ENCODE results near the gene NUDT16L1. TPM values are rescaled to one million over a fixed set of nuclear protein-coding genes. Genes with fewer than 3 reads are reported as not detected.

Gene NUDT16L1
- total and polyA plus RNA-seq, 2 of the 13 experiments (the other 11 are each of a cell fraction or from before 2014, with no cell fraction given): 28.0 to 40.5 TPM

DNA sequence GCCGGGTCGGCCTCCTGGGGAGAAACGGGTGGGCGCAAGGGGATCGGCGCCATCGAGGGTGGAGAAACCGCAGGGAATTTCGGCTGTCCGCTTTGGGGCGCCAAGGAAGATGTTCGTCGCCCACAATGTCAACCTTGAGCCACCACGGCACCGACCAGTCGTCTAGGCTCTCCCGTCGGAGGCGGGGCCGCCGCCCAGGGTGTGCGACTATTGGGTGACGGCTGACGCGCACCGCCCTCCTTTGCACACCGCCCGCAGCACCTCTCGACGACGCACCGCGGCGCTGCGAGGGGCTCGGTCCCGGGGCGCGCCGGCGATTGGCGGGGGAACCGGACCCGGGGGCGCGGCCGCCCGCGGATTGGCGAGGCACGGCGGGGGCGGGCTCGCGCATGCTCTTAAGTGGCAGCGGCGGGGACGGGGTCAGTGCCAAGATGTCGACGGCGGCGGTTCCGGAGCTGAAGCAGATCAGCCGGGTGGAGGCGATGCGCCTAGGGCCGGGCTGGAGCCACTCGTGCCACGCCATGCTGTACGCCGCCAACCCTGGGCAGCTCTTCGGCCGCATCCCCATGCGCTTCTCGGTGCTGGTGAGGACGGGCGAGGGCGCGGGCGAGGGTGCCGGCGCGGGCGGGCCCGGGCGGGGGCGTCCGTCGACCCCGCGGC, at the start of gene NUDT16L1 (continued):
- TF ChIP-seq ZNF431 (CRISPR knock-in tag; IDR thresholded peaks at IDR 0.05; ENCODE audit: borderline replicate concordance, low read depth): peak; percentile 33; the same call in 1 of the 2 replicates
- TF ChIP-seq ZFP62 (CRISPR knock-in tag; IDR thresholded peaks at IDR 0.05): no peak
- TF ChIP-seq, protein P1, sequence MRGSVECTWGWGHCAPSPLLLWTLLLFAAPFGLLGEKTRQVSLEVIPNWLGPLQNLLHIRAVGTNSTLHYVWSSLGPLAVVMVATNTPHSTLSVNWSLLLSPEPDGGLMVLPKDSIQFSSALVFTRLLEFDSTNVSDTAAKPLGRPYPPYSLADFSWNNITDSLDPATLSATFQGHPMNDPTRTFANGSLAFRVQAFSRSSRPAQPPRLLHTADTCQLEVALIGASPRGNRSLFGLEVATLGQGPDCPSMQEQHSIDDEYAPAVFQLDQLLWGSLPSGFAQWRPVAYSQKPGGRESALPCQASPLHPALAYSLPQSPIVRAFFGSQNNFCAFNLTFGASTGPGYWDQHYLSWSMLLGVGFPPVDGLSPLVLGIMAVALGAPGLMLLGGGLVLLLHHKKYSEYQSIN (CRISPR knock-in tag; IDR thresholded peaks at IDR 0.05; ENCODE audit: borderline replicate concordance): no peak
- TF ChIP-seq BHLHE40 (IDR thresholded peaks at IDR 0.05; ENCODE audit: low read length): no peak
- no peak; the same call in 1 of the 2 replicates for TF ChIP-seq NCOR1 (IDR thresholded peaks at IDR 0.05; ENCODE audit: borderline replicate concordance, low read length)
- TF ChIP-seq, protein P2, sequence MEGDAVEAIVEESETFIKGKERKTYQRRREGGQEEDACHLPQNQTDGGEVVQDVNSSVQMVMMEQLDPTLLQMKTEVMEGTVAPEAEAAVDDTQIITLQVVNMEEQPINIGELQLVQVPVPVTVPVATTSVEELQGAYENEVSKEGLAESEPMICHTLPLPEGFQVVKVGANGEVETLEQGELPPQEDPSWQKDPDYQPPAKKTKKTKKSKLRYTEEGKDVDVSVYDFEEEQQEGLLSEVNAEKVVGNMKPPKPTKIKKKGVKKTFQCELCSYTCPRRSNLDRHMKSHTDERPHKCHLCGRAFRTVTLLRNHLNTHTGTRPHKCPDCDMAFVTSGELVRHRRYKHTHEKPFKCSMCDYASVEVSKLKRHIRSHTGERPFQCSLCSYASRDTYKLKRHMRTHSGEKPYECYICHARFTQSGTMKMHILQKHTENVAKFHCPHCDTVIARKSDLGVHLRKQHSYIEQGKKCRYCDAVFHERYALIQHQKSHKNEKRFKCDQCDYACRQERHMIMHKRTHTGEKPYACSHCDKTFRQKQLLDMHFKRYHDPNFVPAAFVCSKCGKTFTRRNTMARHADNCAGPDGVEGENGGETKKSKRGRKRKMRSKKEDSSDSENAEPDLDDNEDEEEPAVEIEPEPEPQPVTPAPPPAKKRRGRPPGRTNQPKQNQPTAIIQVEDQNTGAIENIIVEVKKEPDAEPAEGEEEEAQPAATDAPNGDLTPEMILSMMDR (CRISPR knock-in tag; IDR thresholded peaks at IDR 0.05): peak; percentile 45
- TF ChIP-seq ZNF121 (CRISPR knock-in tag; IDR thresholded peaks at IDR 0.05): no peak
- TF ChIP-seq ZFP36 (IDR thresholded peaks at IDR 0.05; ENCODE audit: borderline replicate concordance, low read depth, low read length, partially characterized antibody): no peak
- TF ChIP-seq, protein P3, sequence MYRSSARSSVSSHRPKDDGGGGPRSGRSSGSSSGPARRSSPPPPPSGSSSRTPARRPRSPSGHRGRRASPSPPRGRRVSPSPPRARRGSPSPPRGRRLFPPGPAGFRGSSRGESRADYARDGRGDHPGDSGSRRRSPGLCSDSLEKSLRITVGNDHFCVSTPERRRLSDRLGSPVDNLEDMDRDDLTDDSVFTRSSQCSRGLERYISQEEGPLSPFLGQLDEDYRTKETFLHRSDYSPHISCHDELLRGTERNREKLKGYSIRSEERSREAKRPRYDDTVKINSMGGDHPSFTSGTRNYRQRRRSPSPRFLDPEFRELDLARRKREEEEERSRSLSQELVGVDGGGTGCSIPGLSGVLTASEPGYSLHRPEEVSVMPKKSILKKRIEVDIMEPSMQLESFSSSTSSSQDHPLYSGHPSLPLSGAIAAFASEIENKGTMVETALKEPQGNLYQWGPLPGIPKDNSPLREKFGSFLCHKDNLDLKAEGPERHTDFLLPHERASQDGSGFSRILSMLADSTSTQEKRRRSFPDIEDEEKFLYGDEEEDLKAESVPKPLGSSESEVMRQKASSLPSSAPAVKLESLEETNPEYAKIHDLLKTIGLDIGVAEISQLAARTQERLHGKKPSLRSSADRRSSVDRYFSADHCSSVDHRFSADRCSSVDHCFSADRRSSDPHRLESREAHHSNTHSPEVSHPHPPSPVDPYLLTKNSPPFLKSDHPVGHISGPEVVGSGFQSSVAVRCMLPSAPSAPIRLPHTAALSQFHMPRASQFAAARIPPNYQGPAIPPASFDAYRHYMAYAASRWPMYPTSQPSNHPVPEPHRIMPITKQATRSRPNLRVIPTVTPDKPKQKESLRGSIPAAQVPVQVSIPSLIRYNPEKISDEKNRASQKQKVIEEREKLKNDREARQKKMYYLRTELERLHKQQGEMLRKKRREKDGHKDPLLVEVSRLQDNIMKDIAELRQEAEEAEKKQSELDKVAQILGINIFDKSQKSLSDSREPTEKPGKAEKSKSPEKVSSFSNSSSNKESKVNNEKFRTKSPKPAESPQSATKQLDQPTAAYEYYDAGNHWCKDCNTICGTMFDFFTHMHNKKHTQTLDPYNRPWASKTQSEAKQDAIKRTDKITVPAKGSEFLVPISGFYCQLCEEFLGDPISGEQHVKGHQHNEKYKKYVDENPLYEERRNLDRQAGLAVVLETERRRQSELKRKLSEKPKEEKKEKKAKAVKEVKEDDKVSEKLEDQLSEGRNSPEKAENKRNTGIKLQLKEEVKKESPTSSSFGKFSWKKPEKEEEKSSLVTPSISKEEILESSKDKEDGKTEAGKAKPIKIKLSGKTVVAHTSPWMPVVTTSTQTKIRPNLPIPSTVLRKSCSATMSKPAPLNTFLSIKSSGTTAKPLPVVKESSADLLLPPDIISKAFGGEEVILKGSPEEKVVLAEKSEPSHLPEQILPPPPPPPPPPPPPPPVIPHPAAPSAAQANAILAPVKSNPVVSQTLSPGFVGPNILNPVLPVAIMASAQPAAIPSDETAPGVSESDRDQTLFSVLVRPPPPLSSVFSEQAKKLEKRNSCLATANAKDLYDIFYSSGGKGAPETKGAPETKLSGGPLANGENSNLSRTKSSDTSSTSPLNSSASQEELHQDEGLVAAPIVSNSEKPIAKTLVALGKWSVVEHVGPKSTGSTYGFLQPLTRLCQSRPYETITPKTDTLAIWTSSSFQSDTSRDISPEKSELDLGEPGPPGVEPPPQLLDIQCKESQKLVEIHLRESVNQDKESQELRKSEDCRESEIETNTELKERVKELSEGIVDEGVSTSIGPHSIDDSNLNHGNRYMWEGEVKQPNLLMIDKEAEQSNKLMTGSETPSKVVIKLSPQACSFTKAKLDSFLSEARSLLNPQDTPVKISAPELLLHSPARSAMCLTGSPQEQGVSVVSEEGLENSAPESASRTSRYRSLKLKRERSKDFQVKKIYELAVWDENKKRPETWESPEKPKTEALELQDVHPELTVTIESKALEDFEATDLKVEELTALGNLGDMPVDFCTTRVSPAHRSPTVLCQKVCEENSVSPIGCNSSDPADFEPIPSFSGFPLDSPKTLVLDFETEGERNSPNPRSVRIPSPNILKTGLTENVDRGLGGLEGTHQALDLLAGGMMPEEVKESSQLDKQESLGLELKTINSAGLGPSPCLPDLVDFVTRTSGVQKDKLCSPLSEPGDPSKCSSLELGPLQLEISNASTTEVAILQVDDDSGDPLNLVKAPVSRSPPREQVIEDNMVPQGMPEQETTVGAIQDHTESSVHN (CRISPR knock-in tag; IDR thresholded peaks at IDR 0.05): no peak
- no peak for TF ChIP-seq NCOA1 (CRISPR knock-in tag; IDR thresholded peaks at IDR 0.05)
- TF ChIP-seq, protein P4, sequence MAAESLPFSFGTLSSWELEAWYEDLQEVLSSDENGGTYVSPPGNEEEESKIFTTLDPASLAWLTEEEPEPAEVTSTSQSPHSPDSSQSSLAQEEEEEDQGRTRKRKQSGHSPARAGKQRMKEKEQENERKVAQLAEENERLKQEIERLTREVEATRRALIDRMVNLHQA (CRISPR knock-in tag; IDR thresholded peaks at IDR 0.05): no peak
- TF ChIP-seq, protein P5, sequence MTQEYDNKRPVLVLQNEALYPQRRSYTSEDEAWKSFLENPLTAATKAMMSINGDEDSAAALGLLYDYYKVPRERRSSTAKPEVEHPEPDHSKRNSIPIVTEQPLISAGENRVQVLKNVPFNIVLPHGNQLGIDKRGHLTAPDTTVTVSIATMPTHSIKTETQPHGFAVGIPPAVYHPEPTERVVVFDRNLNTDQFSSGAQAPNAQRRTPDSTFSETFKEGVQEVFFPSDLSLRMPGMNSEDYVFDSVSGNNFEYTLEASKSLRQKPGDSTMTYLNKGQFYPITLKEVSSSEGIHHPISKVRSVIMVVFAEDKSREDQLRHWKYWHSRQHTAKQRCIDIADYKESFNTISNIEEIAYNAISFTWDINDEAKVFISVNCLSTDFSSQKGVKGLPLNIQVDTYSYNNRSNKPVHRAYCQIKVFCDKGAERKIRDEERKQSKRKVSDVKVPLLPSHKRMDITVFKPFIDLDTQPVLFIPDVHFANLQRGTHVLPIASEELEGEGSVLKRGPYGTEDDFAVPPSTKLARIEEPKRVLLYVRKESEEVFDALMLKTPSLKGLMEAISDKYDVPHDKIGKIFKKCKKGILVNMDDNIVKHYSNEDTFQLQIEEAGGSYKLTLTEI (CRISPR knock-in tag; conservative IDR thresholded peaks at IDR 0.05): no peak
- TF ChIP-seq, protein P6, sequence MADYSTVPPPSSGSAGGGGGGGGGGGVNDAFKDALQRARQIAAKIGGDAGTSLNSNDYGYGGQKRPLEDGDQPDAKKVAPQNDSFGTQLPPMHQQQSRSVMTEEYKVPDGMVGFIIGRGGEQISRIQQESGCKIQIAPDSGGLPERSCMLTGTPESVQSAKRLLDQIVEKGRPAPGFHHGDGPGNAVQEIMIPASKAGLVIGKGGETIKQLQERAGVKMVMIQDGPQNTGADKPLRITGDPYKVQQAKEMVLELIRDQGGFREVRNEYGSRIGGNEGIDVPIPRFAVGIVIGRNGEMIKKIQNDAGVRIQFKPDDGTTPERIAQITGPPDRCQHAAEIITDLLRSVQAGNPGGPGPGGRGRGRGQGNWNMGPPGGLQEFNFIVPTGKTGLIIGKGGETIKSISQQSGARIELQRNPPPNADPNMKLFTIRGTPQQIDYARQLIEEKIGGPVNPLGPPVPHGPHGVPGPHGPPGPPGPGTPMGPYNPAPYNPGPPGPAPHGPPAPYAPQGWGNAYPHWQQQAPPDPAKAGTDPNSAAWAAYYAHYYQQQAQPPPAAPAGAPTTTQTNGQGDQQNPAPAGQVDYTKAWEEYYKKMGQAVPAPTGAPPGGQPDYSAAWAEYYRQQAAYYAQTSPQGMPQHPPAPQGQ (CRISPR knock-in tag; IDR thresholded peaks at IDR 0.05; ENCODE audit: borderline replicate concordance): no peak

Data from HepG2 (cell line).